Natural killer cell treated with Interleukin-12 subunit alpha and Interleukin-12 subunit beta and Interleukin-15 and Interleukin-18, amount 100 ng/mL, for 72 hours (primary cell): ENCODE data around the gene P2RY12. TPM values are rescaled to one million over a fixed set of nuclear protein-coding genes. Genes with fewer than 3 reads are reported as not detected.

Source experiments
- ATAC-seq, 2 donors: fragments of 150-1000 bp; cut with Tn5 transposase in 1 of 2; sonication (Bioruptor Pico), chemical (Tn5 transposase) in 1 of 2; 2 replicates each; pipeline ENCODE4 v1.10.0; 2021
- DNase-seq: peaks from one replicate; pipeline ENCODE4 v3.0.0; 2022; ENCODE audit warnings: low spot score
- H3K27ac Mint-ChIP-seq, 2 donors: 1 replicate in 1 of 2; 2 replicates in 1 of 2; pipeline ENCODE4 v1.8.0; 2022; ENCODE audit warnings: mixed read lengths in 2 of 2, mild to moderate bottlenecking in 1 of 2, moderate library complexity in 1 of 2
- H3K27me3 Mint-ChIP-seq, 2 donors: 1 replicate in 1 of 2; 2 replicates in 1 of 2; pipeline ENCODE4 v1.8.0; 2022; ENCODE audit warnings: mixed read lengths in 2 of 2
- H3K36me3 Mint-ChIP-seq: one replicate; pipeline ENCODE4 v1.8.0; 2022; ENCODE audit warnings: mixed read lengths
- H3K4me1 Mint-ChIP-seq, 2 donors: 1 replicate in 1 of 2; 2 replicates in 1 of 2; pipeline ENCODE4 v1.8.0; 2022; ENCODE audit warnings: low read depth in 2 of 2, mixed read lengths in 2 of 2, mild to moderate bottlenecking in 1 of 2
- H3K4me3 Mint-ChIP-seq: one replicate; pipeline ENCODE4 v1.8.0; 2022; ENCODE audit warnings: mixed read lengths
- H3K9me3 Mint-ChIP-seq: 2 replicates; pipeline ENCODE4 v1.8.0; 2022; ENCODE audit warnings: mixed read lengths
- total RNA-seq, 2 donors: library from RNA; stranded (reverse); gene quantifications; one replicate each; pipeline ENCODE4 v1.2.3, GENCODE V29; 2022

The P2RY12 gene
- total RNA-seq, 2 donors from 2014 or later = not detected

- ATAC-seq (peak; percentile 61 to 68), DNase-seq (no peak)
- no peaks in the 10 kb centered on the region for H3K9me3 Mint-ChIP-seq
- H3K4me1 Mint-ChIP-seq = peaks cover 31 to 37% of the 10 kb centered on the region in 2 donors
- H3K27me3 Mint-ChIP-seq = peaks cover 0 to 5% of the 10 kb centered on the region in 2 donors
- H3K36me3 Mint-ChIP-seq = no peaks in the 10 kb centered on the region
- H3K27ac Mint-ChIP-seq = peak overlapping the region in 1 of 2 donors; percentile 33
- peak overlapping the region; percentile 56 for H3K4me3 Mint-ChIP-seq
These were observed 79.3 kb downstream of the P2RY12 start for GRCh38 chr3:151305060-151305774.

GRCh38 chr3:151303751-151304150, 80.8 kb downstream of the P2RY12 start:
- Mint-ChIP-seq H3K9me3 (no peaks in the 10 kb centered on the region), H3K27me3 (no peaks in the 10 kb centered on the region), H3K4me3 (no peak overlapping the region), H3K36me3 (no peaks in the 10 kb centered on the region), H3K4me1 (peaks cover 31 to 33% of the 10 kb centered on the region in 2 donors), H3K27ac (peak overlapping the region in 1 of 2 donors; percentile 9)
- no peak for ATAC-seq
- no peak for DNase-seq

- H3K4me1 Mint-ChIP-seq = peaks cover 26 to 29% of the 10 kb centered on the region in 2 donors
- ATAC-seq (peak in 1 of 2 donors; percentile 61), DNase-seq (no peak)
- H3K27ac Mint-ChIP-seq = no peak overlapping the region
- peaks cover 0 to 5% of the 10 kb centered on the region in 2 donors for H3K27me3 Mint-ChIP-seq
- H3K36me3 Mint-ChIP-seq = no peaks in the 10 kb centered on the region
- H3K9me3 Mint-ChIP-seq = no peaks in the 10 kb centered on the region
- no peak overlapping the region for H3K4me3 Mint-ChIP-seq
These were observed 82.8 kb downstream of the P2RY12 start for GRCh38 chr3:151301787-151302186.

GRCh38 chr3:151300539-151300938, 84.0 kb downstream of the P2RY12 start:
- Mint-ChIP-seq H3K27me3 (peaks cover 0 to 9% of the 10 kb centered on the region in 2 donors), H3K9me3 (no peaks in the 10 kb centered on the region), H3K27ac (no peak overlapping the region), H3K36me3 (no peaks in the 10 kb centered on the region), H3K4me1 (peaks cover 13 to 16% of the 10 kb centered on the region in 2 donors), H3K4me3 (no peak overlapping the region)
- ATAC-seq (no peak), DNase-seq (no peak)

- Mint-ChIP-seq H3K36me3 (no peaks in the 10 kb centered on the region), H3K27me3 (peaks cover 0 to 9% of the 10 kb centered on the region in 2 donors), H3K4me3 (no peak overlapping the region), H3K27ac (no peak overlapping the region), H3K9me3 (no peaks in the 10 kb centered on the region), H3K4me1 (peaks cover 4 to 9% of the 10 kb centered on the region in 2 donors)
- DNase-seq (no peak), ATAC-seq (no peak)
These were observed 85.5 kb downstream of the P2RY12 start for GRCh38 chr3:151299006-151299405.

- ATAC-seq = no peak
- DNase-seq = no peak
- Mint-ChIP-seq H3K4me3 (no peak overlapping the region), H3K4me1 (peaks cover 0 to 3% of the 10 kb centered on the region in 2 donors), H3K36me3 (no peaks in the 10 kb centered on the region), H3K27ac (no peak overlapping the region), H3K27me3 (peaks cover 0 to 9% of the 10 kb centered on the region in 2 donors), H3K9me3 (no peaks in the 10 kb centered on the region)
These were observed 87.1 kb downstream of the P2RY12 start for GRCh38 chr3:151297429-151297828.

GRCh38 chr3:151296226-151296625, 88.3 kb downstream of the P2RY12 start:
- ATAC-seq = no peak

GRCh38 chr3:151293127-151293526, 91.4 kb downstream of the P2RY12 start:
- H3K4me3 Mint-ChIP-seq = no peak overlapping the region
- no peak for ATAC-seq
- DNase-seq = no peak

More at GRCh38 chr3:151296226-151296625, 88.3 kb downstream of the P2RY12 start:
- H3K36me3 Mint-ChIP-seq = no peaks in the 10 kb centered on the region
- no peak for DNase-seq
- H3K9me3 Mint-ChIP-seq = no peaks in the 10 kb centered on the region
- H3K4me3 Mint-ChIP-seq = no peak overlapping the region
- peaks cover 0 to 3% of the 10 kb centered on the region in 2 donors for H3K4me1 Mint-ChIP-seq
- peaks cover 0 to 9% of the 10 kb centered on the region in 2 donors for H3K27me3 Mint-ChIP-seq
- no peak overlapping the region for H3K27ac Mint-ChIP-seq

GRCh38 chr3:151290673-151291072, 93.9 kb downstream of the P2RY12 start:
- Mint-ChIP-seq H3K36me3 (no peaks in the 10 kb centered on the region), H3K9me3 (no peaks in the 10 kb centered on the region), H3K4me3 (no peak overlapping the region), H3K4me1 (no peaks in the 10 kb centered on the region), H3K27ac (no peak overlapping the region), H3K27me3 (no peaks in the 10 kb centered on the region)
- no peak for DNase-seq
- no peak for ATAC-seq

More at GRCh38 chr3:151293127-151293526, 91.4 kb downstream of the P2RY12 start:
- Mint-ChIP-seq H3K36me3 (no peaks in the 10 kb centered on the region), H3K9me3 (no peaks in the 10 kb centered on the region), H3K27ac (no peak overlapping the region), H3K27me3 (peaks cover 0 to 9% of the 10 kb centered on the region in 2 donors), H3K4me1 (no peaks in the 10 kb centered on the region)

GRCh38 chr3:151289445-151289844, 95.1 kb downstream of the P2RY12 start:
- no peak for DNase-seq
- no peaks in the 10 kb centered on the region for H3K27me3 Mint-ChIP-seq
- H3K9me3 Mint-ChIP-seq = no peaks in the 10 kb centered on the region
- no peaks in the 10 kb centered on the region for H3K4me1 Mint-ChIP-seq
- no peak overlapping the region for H3K4me3 Mint-ChIP-seq
- H3K36me3 Mint-ChIP-seq = no peaks in the 10 kb centered on the region
- ATAC-seq = no peak
- no peak overlapping the region for H3K27ac Mint-ChIP-seq

Other genes with a start within 250 kb of the P2RY12 start
- gene GPR171, start 181.5 kb downstream of the P2RY12 start, total RNA-seq = 10 to 100 TPM; 21.3 to 66.1 TPM
- 1 to 10 TPM; 2.0 to 2.1 TPM for gene P2RY14, start 106.2 kb downstream of the P2RY12 start, total RNA-seq
- not detected for gene GPR87, start 67.9 kb downstream of the P2RY12 start, total RNA-seq
- gene P2RY13, start 55.2 kb downstream of the P2RY12 start, total RNA-seq = not detected
- gene IGSF10, start 76.3 kb upstream of the P2RY12 start, total RNA-seq = not detected